Endothelial cell of umbilical vein (primary cell): ENCODE results near the gene NR1D2. TPM values are rescaled to one million over a fixed set of nuclear protein-coding genes. Genes with fewer than 3 reads are reported as not detected.

Experiments used
- BruUV-seq: library from RNA; stranded (reverse); fragments of 400-500 nt; replicated peaks from 2 replicates; lab custom pipeline; 2021; lab: Mats Ljungman, UMichigan
- CTCF ChIA-PET: fragments of 300-600, 350-600 bp; sonication (Branson Sonifier 250); formaldehyde crosslinking; loops from one replicate; lab custom pipeline; 2021; ENCODE audit warnings: antibody characterized with exemption, inconsistent platforms; lab: Charles Lee
- POLR2A ChIA-PET: fragments of 300-600, 350-600 bp; sonication (Branson Sonifier 250); formaldehyde crosslinking; loops from one replicate; lab custom pipeline; 2021; ENCODE audit warnings: antibody characterized with exemption, inconsistent platforms; lab: Charles Lee
- DNase-seq: peaks from one replicate; pipeline ENCODE4 v3.0.0-alpha.2; 2011; ENCODE audit warnings: low read depth, low spot score
- FAIRE-seq: peaks from 2 replicates; lab custom pipeline; 2011; peaks lifted over from hg19 to GRCh38; lab: Jason Lieb, UNC
- H2AFZ ChIP-seq: 2 replicates; pipeline ENCODE4 v1.6.0; 2012; ENCODE audit warnings: low read depth, low read length, control low read depth, inconsistent platforms
- H3K27ac ChIP-seq: 2 replicates; pipeline ENCODE4 v1.5.1; 2011; ENCODE audit warnings: low read depth, mild to moderate bottlenecking, control low read depth, low read length, moderate library complexity; ENCODE audit not compliant: insufficient read depth
- H3K27me3 ChIP-seq, 2 experiments: 2 replicates each; pipeline versions ENCODE4 v1.6.0 to v1.6.1; 2011; ENCODE audit warnings: low read length in 2 of 2, mixed read lengths in 1 of 2; ENCODE audit not compliant: control insufficient read depth in 2 of 2, insufficient read depth in 2 of 2
- H3K36me3 ChIP-seq, 2 experiments: 2 replicates in 1 of 2; 3 replicates in 1 of 2; pipeline ENCODE4 v1.5.1; 2011; ENCODE audit warnings: low read length in 2 of 2, mild to moderate bottlenecking in 1 of 2, moderate library complexity in 1 of 2; ENCODE audit not compliant: control insufficient read depth in 2 of 2, insufficient read depth in 2 of 2; ENCODE audit errors: extremely low read depth in 1 of 2
- H3K4me1 ChIP-seq: 3 replicates; pipeline ENCODE4 v1.5.1; 2011; ENCODE audit warnings: mild to moderate bottlenecking, low read length; ENCODE audit not compliant: control insufficient read depth, insufficient read depth; ENCODE audit errors: extremely low read depth
- H3K4me2 ChIP-seq: 2 replicates; pipeline ENCODE4 v1.6.1; 2011; ENCODE audit warnings: low read length, control low read depth, mixed read lengths; ENCODE audit not compliant: insufficient read depth
- H3K4me3 ChIP-seq, 3 experiments: fragments of 200-600 bp in 1 of 3; sonication (generic), shearing (Covaris generic) in 1 of 3; replicated peaks in 1 of 3; 2 replicates each; pipeline ENCODE4 v1.5.1; 2011 to 2016; ENCODE audit warnings: control low read depth in 3 of 3, low read length in 3 of 3, mild to moderate bottlenecking in 2 of 3, inconsistent platforms in 1 of 3, low read depth in 1 of 3, moderate library complexity in 1 of 3; ENCODE audit not compliant: insufficient read depth in 1 of 3
- H3K79me2 ChIP-seq: 2 replicates; pipeline ENCODE4 v1.6.0; 2012; ENCODE audit warnings: low read length, inconsistent platforms; ENCODE audit not compliant: control insufficient read depth, insufficient read depth
- H3K9ac ChIP-seq: replicated peaks from 2 replicates; pipeline ENCODE3; 2011; ENCODE audit warnings: low read length, control low read depth; ENCODE audit not compliant: insufficient read depth; ENCODE audit errors: extremely low read depth
- H3K9me1 ChIP-seq: replicated peaks from 3 replicates; pipeline ENCODE4 v1.6.0; 2011; ENCODE audit warnings: mild to moderate bottlenecking, low read length; ENCODE audit not compliant: control insufficient read depth, insufficient read depth; ENCODE audit errors: extremely low read depth
- H3K9me3 ChIP-seq: replicated peaks from 2 replicates; pipeline ENCODE4 v1.5.1; 2012; ENCODE audit warnings: low read length, inconsistent platforms; ENCODE audit not compliant: control insufficient read depth, insufficient read depth
- H4K20me1 ChIP-seq: replicated peaks from 2 replicates; pipeline ENCODE3; 2011; ENCODE audit warnings: mild to moderate bottlenecking, low read length; ENCODE audit not compliant: control insufficient read depth, insufficient read depth; ENCODE audit errors: extremely low read depth
- EZH2 ChIP-seq: IDR thresholded peaks from 2 replicates; pipeline ENCODE4 v1.6.1; 2012; ENCODE audit warnings: borderline replicate concordance, low read depth, mild to moderate bottlenecking, moderate library complexity, low read length, inconsistent platforms; ENCODE audit not compliant: severe bottlenecking
- FOS ChIP-seq: IDR thresholded peaks from 2 replicates; pipeline ENCODE4 v1.6.1; 2011; ENCODE audit warnings: mild to moderate bottlenecking, low read length, moderate library complexity, borderline replicate concordance; ENCODE audit not compliant: insufficient read depth
- GATA2 ChIP-seq: IDR thresholded peaks from 2 replicates; pipeline ENCODE4 v1.7.0; 2011; ENCODE audit warnings: low read depth, mild to moderate bottlenecking, moderate library complexity, mixed read lengths, low read length; ENCODE audit not compliant: insufficient read length, insufficient read depth
- JUN ChIP-seq: IDR thresholded peaks from 2 replicates; pipeline ENCODE4 v1.6.1; 2011; ENCODE audit warnings: borderline replicate concordance, low read depth; ENCODE audit not compliant: insufficient read length, insufficient read depth
- MYC ChIP-seq: IDR thresholded peaks from one replicate; pipeline ENCODE4 v1.6.1; 2011; ENCODE audit warnings: mild to moderate bottlenecking, low read depth, low read length
- POLR2A ChIP-seq: IDR thresholded peaks from 2 replicates; pipeline ENCODE4 v1.6.1; 2012; ENCODE audit warnings: low read depth, mild to moderate bottlenecking, control low read depth, low read length
- POLR2AphosphoS5 ChIP-seq: IDR thresholded peaks from 2 replicates; pipeline ENCODE4 v1.6.1; 2012; ENCODE audit warnings: low read depth, mild to moderate bottlenecking, control low read depth, low read length, moderate library complexity; ENCODE audit not compliant: insufficient read depth
- dilution Hi-C: fragments of 300-500 bp; cut with MboI; formaldehyde crosslinking; loops from one replicate; pipeline ENCODE4 v1.15.0; 2019; ENCODE audit warnings: low sequenced_read_pairs; ENCODE audit not compliant: extremely low pct_ligation_motif_present
- intact Hi-C: fragments of 100-400 bp; cut with micrococcal nuclease; formaldehyde crosslinking; loops from one replicate; pipeline ENCODE4 v1.10.0; 2022
- polyA plus RNA-seq, 4 experiments: library from polyadenylated mRNA; depleted of rRNA in 3 of 4; stranded (reverse) in 3 of 4; unstranded in 1 of 4; fragments of >200 nt; gene quantifications; 2 replicates each; pipeline versions ENCODE4 v1.2.1 to v1.2.3, GENCODE V29; 2011 to 2012; ENCODE audit warnings: missing spikeins in 1 of 4
- total RNA-seq: library from RNA; stranded (reverse); gene quantifications from 2 replicates; pipeline ENCODE4 v1.2.3, GENCODE V29; 2021
- TF ChIP-seq, protein P1 (sequence below): IDR thresholded peaks from 2 replicates; pipeline ENCODE4 v1.6.1; 2011; ENCODE audit not compliant: insufficient read depth, insufficient read length
- TF ChIP-seq, protein P2 (sequence below), 2 donors: IDR thresholded peaks; 1 replicate in 1 of 2; 2 replicates in 1 of 2; pipeline ENCODE4 v1.5.1; 2011; ENCODE audit warnings: low read length in 2 of 2, mild to moderate bottlenecking in 2 of 2, moderate library complexity in 2 of 2, control low read depth in 1 of 2, inconsistent platforms in 1 of 2, low read depth in 1 of 2; ENCODE audit not compliant: insufficient read depth in 1 of 2; ENCODE audit errors: extremely low read depth in 1 of 2

NR1D2 gene
- total and polyA plus RNA-seq, 2 donors (not counting 3 experiments of a cell fraction or from before 2014, with no cell fraction given): 4.3 to 14.6 TPM

DNA sequence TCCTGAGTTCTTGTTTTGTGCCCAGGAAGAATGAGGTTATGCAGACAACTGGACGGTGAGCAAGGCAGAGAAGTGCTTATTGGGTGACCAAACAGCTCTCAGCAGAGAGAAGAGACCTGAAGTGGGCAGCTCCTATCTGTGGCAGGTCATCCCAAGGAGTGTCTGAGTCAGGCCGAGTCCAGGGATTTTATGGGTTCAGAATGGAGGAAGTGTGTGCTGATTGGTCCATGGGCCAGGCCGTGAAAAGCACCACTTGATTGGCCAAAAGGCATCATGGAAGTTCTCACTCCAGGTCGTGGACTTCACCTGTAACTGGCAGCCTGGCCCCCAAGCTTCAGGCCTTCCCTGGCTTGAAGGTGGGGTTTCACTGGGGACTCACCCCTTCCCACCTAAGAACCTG is 74.5 kb downstream of the NR1D2 start:
- H3K9me1 ChIP-seq: no peaks in the 10 kb centered on the region
- ChIA-PET CTCF (no interaction called here), POLR2A (no interaction called here)
- FAIRE-seq (no peak), DNase-seq (no peak)
- H3K27ac ChIP-seq: no peak overlapping the region
- intact Hi-C loops (no loop called here), dilution Hi-C loops (no loop called here)
- TF ChIP-seq JUN (no peak), GATA2 (no peak), POLR2A (no peak), MYC (no peak), EZH2 (no peak), FOS (no peak), POLR2AphosphoS5 (no peak)
- TF ChIP-seq, protein P1, sequence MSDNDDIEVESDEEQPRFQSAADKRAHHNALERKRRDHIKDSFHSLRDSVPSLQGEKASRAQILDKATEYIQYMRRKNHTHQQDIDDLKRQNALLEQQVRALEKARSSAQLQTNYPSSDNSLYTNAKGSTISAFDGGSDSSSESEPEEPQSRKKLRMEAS: no peak
- TF ChIP-seq, protein P2, sequence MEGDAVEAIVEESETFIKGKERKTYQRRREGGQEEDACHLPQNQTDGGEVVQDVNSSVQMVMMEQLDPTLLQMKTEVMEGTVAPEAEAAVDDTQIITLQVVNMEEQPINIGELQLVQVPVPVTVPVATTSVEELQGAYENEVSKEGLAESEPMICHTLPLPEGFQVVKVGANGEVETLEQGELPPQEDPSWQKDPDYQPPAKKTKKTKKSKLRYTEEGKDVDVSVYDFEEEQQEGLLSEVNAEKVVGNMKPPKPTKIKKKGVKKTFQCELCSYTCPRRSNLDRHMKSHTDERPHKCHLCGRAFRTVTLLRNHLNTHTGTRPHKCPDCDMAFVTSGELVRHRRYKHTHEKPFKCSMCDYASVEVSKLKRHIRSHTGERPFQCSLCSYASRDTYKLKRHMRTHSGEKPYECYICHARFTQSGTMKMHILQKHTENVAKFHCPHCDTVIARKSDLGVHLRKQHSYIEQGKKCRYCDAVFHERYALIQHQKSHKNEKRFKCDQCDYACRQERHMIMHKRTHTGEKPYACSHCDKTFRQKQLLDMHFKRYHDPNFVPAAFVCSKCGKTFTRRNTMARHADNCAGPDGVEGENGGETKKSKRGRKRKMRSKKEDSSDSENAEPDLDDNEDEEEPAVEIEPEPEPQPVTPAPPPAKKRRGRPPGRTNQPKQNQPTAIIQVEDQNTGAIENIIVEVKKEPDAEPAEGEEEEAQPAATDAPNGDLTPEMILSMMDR (IDR thresholded peaks at IDR 0.05; ENCODE audit: extremely low read depth in 1 of 2, insufficient read depth in 1 of 2, low read depth in 1 of 2, low read length in 2 of 2): no peak
- H4K20me1 ChIP-seq: no peaks in the 10 kb centered on the region
- H3K79me2 ChIP-seq: no peaks in the 10 kb centered on the region
- no peak overlapping the region for H3K9ac ChIP-seq
- no peak overlapping the region for H3K4me3 ChIP-seq
- H2AFZ ChIP-seq: no peak overlapping the region
- no peaks in the 10 kb centered on the region for H3K9me3 ChIP-seq
- BruUV-seq: no TSS peak
- no peaks in the 10 kb centered on the region for H3K27me3 ChIP-seq
- H3K36me3 ChIP-seq: no peaks in the 10 kb centered on the region
- no peaks in the 10 kb centered on the region for H3K4me1 ChIP-seq
- no peak overlapping the region for H3K4me2 ChIP-seq
